GM06990 (cell line): ENCODE results near the gene RASGRP3.
A peak's percentile ranks its signal among the peaks of the same experiment; 100 is the strongest.

Experiments used
- DNase-seq: peaks from one replicate; pipeline ENCODE4 v3.0.0-alpha.2; 2011; ENCODE audit not compliant: insufficient read length; ENCODE audit errors: extremely low read depth
- H3K27me3 ChIP-seq: replicated peaks from 2 replicates; pipeline ENCODE4 v1.6.0; 2011; ENCODE audit warnings: low read length; ENCODE audit not compliant: control insufficient read depth, insufficient read depth
- H3K36me3 ChIP-seq: 2 replicates; pipeline ENCODE4 v1.5.1; 2011; ENCODE audit warnings: low read length; ENCODE audit not compliant: control insufficient read depth, insufficient read depth
- H3K4me3 ChIP-seq: replicated peaks from 2 replicates; pipeline ENCODE4 v1.5.1; 2011; ENCODE audit warnings: low read depth, mild to moderate bottlenecking, control low read depth, low read length
- CTCF ChIP-seq: IDR thresholded peaks from 2 replicates; pipeline ENCODE4 v1.5.1; 2011; ENCODE audit warnings: low read length, control low read depth, mild to moderate bottlenecking, inconsistent platforms; ENCODE audit not compliant: insufficient read depth, poor library complexity, severe bottlenecking

The RASGRP3 gene

GRCh38 chr2:33530690-33531548 is 54.5 kb downstream of the RASGRP3 start:
- no peaks in the 10 kb centered on the region for H3K27me3 ChIP-seq
- no peak for TF ChIP-seq CTCF
- peaks cover 18% of the 10 kb centered on the region for H3K36me3 ChIP-seq
- H3K4me3 ChIP-seq, result peak overlapping the region; percentile 5
- peak; percentile 49 for DNase-seq

GRCh38 chr2:33531549-33532059 is 55.2 kb downstream of the RASGRP3 start:
- H3K36me3 ChIP-seq, result peaks cover 18% of the 10 kb centered on the region
- no peaks in the 10 kb centered on the region for H3K27me3 ChIP-seq
- no peak overlapping the region for H3K4me3 ChIP-seq
- no peak for DNase-seq
- no peak for TF ChIP-seq CTCF

- Histone ChIP-seq H3K27me3 (no peaks in the 10 kb centered on the region), H3K36me3 (peaks cover 17% of the 10 kb centered on the region), H3K4me3 (no peak overlapping the region)
- no peak for TF ChIP-seq CTCF
- DNase-seq, result no peak
These were observed 55.7 kb downstream of the RASGRP3 start for GRCh38 chr2:33532146-33532545.

GRCh38 chr2:33532966-33533365 is 56.5 kb downstream of the RASGRP3 start:
- no peak for TF ChIP-seq CTCF
- no peaks in the 10 kb centered on the region for H3K27me3 ChIP-seq
- H3K4me3 ChIP-seq, result no peak overlapping the region
- no peak for DNase-seq
- H3K36me3 ChIP-seq, result peaks cover 16% of the 10 kb centered on the region

- no peak for TF ChIP-seq CTCF
- Histone ChIP-seq H3K36me3 (peaks cover 26% of the 10 kb centered on the region), H3K27me3 (no peaks in the 10 kb centered on the region), H3K4me3 (no peak overlapping the region)
- no peak for DNase-seq
These were observed 59.0 kb downstream of the RASGRP3 start for GRCh38 chr2:33535421-33535820.
